Kidney (tissue), 14 donors: ENCODE data around the gene DCLK1. TPM values are rescaled to one million over a fixed set of nuclear protein-coding genes. Genes with fewer than 3 reads are reported as not detected.

Experiments
- DNase-seq, 5 donors: peaks; one replicate each; pipeline ENCODE4 v3.0.0-alpha.2; 2013 to 2020
- FAIRE-seq: peaks from 2 replicates; lab custom pipeline; 2012; peaks lifted over from hg19 to GRCh38; lab: Jason Lieb, UNC
- H3K27ac ChIP-seq, 2 donors: one replicate each; pipeline ENCODE4 v1.7.0; 2013; ENCODE audit warnings: low read depth in 2 of 2, low read length in 2 of 2, inconsistent platforms in 1 of 2
- H3K27me3 ChIP-seq: one replicate; pipeline ENCODE4 v1.7.1; 2013; ENCODE audit warnings: low read length, inconsistent platforms; ENCODE audit not compliant: control insufficient read depth, insufficient read depth
- H3K36me3 ChIP-seq, 3 donors: one replicate each; pipeline versions ENCODE4 v1.7.0 to v1.7.1; 2013; ENCODE audit warnings: low read length in 3 of 3, control low read depth in 1 of 3, inconsistent platforms in 1 of 3; ENCODE audit not compliant: insufficient read depth in 3 of 3, control insufficient read depth in 2 of 3
- H3K4me1 ChIP-seq, 3 donors: one replicate each; pipeline versions ENCODE4 v1.7.0 to v1.7.1; 2013; ENCODE audit warnings: low read length in 3 of 3, inconsistent platforms in 1 of 3, low read depth in 1 of 3; ENCODE audit not compliant: control insufficient read depth in 2 of 3, insufficient read depth in 2 of 3
- H3K4me3 ChIP-seq, 3 donors: one replicate each; pipeline versions ENCODE4 v1.7.0 to v1.8.1; 2013; ENCODE audit warnings: low read length in 3 of 3, control low read depth in 1 of 3, inconsistent platforms in 1 of 3
- H3K9ac ChIP-seq, 3 donors: one replicate each; pipeline versions ENCODE4 v1.7.0 to v1.7.1; 2013; ENCODE audit warnings: low read length in 3 of 3, control low read depth in 1 of 3, inconsistent platforms in 1 of 3
- H3K9me3 ChIP-seq, 3 donors: one replicate each; pipeline versions ENCODE4 v1.7.0 to v1.7.1; 2013; ENCODE audit warnings: low read length in 3 of 3, control low read depth in 1 of 3, inconsistent platforms in 1 of 3; ENCODE audit not compliant: control insufficient read depth in 2 of 3, insufficient read depth in 1 of 3
- CTCF ChIP-seq: IDR thresholded peaks from 3 replicates; pipeline ENCODE4 v1.5.1; 2012; ENCODE audit warnings: mild to moderate bottlenecking, moderate library complexity, borderline replicate concordance; ENCODE audit not compliant: insufficient read depth; ENCODE audit errors: extremely low read depth
- intact Hi-C: fragments of 100-400 bp; cut with DNase I; formaldehyde crosslinking; loops from one replicate; pipeline ENCODE4 v1.11.1; 2022
- polyA plus RNA-seq: library from polyadenylated mRNA; stranded (reverse); fragments of 350-450 nt; fragmentation: Illumina TruSeq; extraction: RNeasy Lipid Tissue Mini Kit (QIAGEN cat#74804); gene quantifications from one replicate; pipeline ENCODE4 v1.2.3, GENCODE V29; 2014; ENCODE audit warnings: low read depth, low replicate concordance; ENCODE audit not compliant: insufficient read depth
- total RNA-seq: library from RNA; stranded (reverse); fragmentation: NEBNext Ultra II Directional; extraction: Animal tissue kit (Norgen Biotek cat#: 25700); gene quantifications from one replicate; pipeline ENCODE4 v1.2.1, GENCODE V29; 2021
- donor health status: control.
- donor health status: control.
- donor health status: control.
- donor health status: control.
- donor health status: control.
- donor health status: DM: yes; HTN: yes; CAD: no.
- donor health status: Normal renal cell carcinoma (clear cell type).

DCLK1 gene
- total and polyA plus RNA-seq, 2 donors from 2014 or later, result 0.73 to 8.3 TPM

- Histone ChIP-seq H3K27me3 (no peaks in the 10 kb centered on the region), H3K4me1 (no peaks in the 10 kb centered on the region), H3K9me3 (no peaks in the 10 kb centered on the region), H3K4me3 (no peak overlapping the region), H3K9ac (no peak overlapping the region), H3K36me3 (no peaks in the 10 kb centered on the region), H3K27ac (no peak overlapping the region)
- no peak for FAIRE-seq
- intact Hi-C loops, result no loop called here
- TF ChIP-seq CTCF, result no peak
- DNase-seq, result no peak
Measured at GRCh38 chr13:36163286-36163685, 32.1 kb upstream of the DCLK1 start.

GRCh38 chr13:36160297-36160696, 29.1 kb upstream of the DCLK1 start:
- Histone ChIP-seq H3K9me3 (no peaks in the 10 kb centered on the region), H3K4me1 (no peaks in the 10 kb centered on the region), H3K36me3 (no peaks in the 10 kb centered on the region), H3K27ac (no peak overlapping the region), H3K27me3 (no peaks in the 10 kb centered on the region), H3K4me3 (no peak overlapping the region), H3K9ac (no peak overlapping the region)
- intact Hi-C loops, result no loop called here
- no peak for TF ChIP-seq CTCF
- DNase-seq (no peak), FAIRE-seq (no peak)

GRCh38 chr13:36158611-36159010, 27.4 kb upstream of the DCLK1 start:
- H3K9ac ChIP-seq, result no peak overlapping the region
- H3K27me3 ChIP-seq, result no peaks in the 10 kb centered on the region
- DNase-seq (no peak), FAIRE-seq (no peak)
- H3K9me3 ChIP-seq, result no peaks in the 10 kb centered on the region
- H3K4me3 ChIP-seq, result no peak overlapping the region
- no peaks in the 10 kb centered on the region for H3K36me3 ChIP-seq
- intact Hi-C loops, result no loop called here
- no peak overlapping the region for H3K27ac ChIP-seq
- no peak for TF ChIP-seq CTCF
- no peaks in the 10 kb centered on the region for H3K4me1 ChIP-seq

DNA sequence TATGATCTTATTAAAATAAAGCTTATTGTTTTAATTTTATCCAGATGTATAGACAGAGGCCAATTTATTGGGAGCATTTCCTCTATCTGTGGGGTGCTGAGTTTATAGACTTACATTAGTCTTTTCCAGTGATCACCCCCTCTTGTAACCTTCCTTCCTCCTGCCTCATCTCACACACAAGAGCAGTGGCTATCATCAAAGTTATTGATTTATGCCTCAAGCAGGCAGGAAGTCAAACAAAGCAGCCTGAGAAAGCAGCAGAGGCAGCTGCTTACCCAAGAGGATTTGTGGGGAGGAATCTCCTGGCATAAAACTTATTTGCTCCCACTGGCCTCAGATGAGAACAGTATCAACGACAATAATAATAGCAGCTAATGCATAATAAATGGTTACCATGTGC, 26.3 kb upstream of the DCLK1 start:
- no peaks in the 10 kb centered on the region for H3K36me3 ChIP-seq
- no peak overlapping the region for H3K27ac ChIP-seq
- intact Hi-C loops, result no loop called here

More for the DNA sequence above, 26.3 kb upstream of the DCLK1 start:
- TF ChIP-seq CTCF, result no peak
- DNase-seq (no peak), FAIRE-seq (no peak)
- Histone ChIP-seq H3K27me3 (no peaks in the 10 kb centered on the region), H3K4me3 (no peak overlapping the region), H3K9ac (no peak overlapping the region), H3K4me1 (no peaks in the 10 kb centered on the region), H3K9me3 (no peaks in the 10 kb centered on the region)
